GM20000 (cell line): ENCODE data around the gene ZCCHC7.

ENCODE experiments used
- DNase-seq: peaks from one replicate; pipeline ENCODE4 v3.0.0; 2012; ENCODE audit warnings: low spot score
- TF ChIP-seq, protein P1 (sequence below): IDR thresholded peaks from 2 replicates; pipeline ENCODE4 v1.5.1; 2012; ENCODE audit warnings: mild to moderate bottlenecking, control low read depth; ENCODE audit errors: extremely low read depth, missing control alignments

Gene ZCCHC7

DNA sequence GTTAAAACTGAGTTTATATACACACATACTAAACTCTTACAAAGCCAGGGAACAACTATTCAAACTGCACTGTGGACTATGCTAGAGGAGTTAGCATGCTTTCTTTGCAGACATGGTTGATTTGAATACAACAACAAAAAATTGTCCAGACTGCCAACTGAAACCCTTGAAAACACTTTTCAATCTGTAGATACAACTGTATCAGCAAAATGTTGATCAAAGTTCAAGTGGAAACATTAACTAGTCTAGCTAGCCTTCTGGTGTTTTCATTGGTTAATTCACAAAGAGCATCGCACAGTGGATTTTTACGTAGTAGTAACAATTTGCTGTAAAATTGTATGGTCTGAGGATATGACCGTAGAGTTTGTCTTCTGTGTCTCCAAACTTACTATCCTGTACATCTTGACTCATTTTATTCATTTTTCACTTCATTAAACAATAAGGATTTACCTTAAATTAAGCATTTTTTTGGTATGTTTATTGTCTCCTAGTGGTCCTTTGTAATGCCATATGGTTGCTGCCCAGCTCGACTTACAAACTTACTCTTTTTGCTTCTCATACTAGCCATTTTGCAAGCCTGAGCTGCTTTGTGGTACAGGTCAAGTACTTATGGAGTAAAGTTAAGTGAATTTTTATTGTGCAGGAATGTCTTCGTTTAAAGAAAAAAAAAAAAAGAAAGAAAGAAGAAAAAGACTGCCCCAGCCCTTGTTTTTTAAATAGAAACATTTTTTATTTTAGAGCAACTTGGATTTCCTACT is 123.4 kb downstream of the ZCCHC7 start:
- TF ChIP-seq, protein P1, sequence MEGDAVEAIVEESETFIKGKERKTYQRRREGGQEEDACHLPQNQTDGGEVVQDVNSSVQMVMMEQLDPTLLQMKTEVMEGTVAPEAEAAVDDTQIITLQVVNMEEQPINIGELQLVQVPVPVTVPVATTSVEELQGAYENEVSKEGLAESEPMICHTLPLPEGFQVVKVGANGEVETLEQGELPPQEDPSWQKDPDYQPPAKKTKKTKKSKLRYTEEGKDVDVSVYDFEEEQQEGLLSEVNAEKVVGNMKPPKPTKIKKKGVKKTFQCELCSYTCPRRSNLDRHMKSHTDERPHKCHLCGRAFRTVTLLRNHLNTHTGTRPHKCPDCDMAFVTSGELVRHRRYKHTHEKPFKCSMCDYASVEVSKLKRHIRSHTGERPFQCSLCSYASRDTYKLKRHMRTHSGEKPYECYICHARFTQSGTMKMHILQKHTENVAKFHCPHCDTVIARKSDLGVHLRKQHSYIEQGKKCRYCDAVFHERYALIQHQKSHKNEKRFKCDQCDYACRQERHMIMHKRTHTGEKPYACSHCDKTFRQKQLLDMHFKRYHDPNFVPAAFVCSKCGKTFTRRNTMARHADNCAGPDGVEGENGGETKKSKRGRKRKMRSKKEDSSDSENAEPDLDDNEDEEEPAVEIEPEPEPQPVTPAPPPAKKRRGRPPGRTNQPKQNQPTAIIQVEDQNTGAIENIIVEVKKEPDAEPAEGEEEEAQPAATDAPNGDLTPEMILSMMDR = no peak
- no peak for DNase-seq

DNA sequence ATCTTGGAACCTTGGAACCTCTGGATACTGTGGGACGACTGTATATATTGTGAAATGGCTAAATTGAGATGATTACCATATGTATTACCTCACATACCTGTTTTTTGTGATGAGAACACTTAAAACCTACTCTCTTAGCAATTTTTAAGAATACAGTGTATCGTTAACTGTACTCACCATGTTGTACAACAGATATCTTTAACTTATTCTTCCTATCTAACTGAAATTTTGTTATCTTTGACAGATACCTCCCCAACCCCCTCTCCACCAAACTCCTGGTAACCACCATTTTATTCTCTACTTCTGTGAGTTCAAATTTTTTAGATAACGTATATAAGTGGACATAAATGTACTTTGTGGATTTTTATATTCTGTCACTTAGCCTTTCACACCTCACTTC is 126.5 kb downstream of the ZCCHC7 start:
- TF ChIP-seq, protein P1 = no peak
- DNase-seq = no peak

DNA sequence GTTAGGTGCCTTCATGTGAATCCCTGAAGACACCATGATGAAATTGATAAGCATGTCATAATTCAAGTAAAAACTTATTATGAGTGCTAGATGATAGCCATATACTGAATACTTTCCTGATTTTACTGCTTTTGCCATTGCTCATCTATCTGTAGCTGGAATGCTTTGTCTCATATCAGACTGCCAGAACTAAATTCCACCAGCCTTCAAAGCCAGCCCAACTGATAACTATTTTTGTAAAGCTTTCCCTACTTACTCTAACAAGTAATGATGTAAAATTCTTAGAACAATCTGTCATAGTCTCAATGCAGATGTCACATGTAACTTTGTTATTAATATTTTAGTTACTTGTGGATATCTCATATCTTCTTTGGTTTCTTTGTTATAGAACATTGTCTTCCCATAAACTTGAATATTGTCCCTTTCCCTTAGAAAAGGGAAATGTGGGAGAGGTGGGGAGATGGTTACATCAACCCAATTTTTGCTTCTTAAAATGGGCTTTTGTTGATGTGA is 128.3 kb downstream of the ZCCHC7 start:
- no peak for DNase-seq
- TF ChIP-seq, protein P1 = no peak

DNA sequence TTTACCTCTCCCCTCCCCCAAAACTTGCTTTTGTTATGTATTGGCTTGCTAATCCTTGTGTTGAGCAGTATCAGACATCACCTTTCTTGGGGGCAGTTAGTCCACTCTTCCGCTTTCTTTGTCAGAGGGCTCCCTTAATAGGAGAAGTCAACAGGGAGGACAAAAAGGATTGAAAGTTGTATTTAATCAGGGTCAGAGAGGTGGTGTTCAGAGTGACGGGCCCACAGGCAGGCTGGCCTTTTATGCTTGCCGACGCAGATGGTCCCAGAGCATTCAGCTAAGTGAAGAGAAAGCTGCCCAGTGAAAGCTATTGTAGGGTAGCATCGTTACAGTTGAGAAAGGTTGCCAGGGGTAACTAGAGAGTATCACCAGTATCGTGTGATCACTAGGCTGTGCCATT is 131.1 kb downstream of the ZCCHC7 start:
- peak; percentile 4 for DNase-seq
- TF ChIP-seq, protein P1 = no peak

DNA sequence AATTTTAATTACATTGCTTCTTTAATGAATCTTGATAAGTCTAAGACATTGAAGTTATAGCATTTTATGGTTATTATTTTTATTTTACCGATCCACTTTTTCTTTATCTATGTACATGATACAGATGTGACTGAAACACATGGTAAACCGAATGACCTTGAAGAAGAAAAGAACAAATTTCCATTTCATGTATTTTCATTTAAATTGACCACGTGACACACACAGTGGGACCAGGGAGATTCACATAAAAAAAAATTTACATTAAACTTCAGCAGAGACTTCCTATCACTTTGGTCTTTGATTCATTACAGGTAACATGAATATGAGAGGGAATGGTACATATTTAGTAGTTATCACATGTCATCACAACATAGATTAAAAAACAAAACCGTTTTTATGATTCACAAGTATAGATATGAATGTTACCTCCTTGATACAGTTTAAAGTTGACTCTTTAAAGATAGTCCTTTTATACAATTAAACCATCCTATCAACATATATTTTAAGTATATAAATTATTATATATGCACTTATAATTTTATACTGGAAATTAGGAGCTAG is 133.1 kb downstream of the ZCCHC7 start:
- DNase-seq = no peak
- TF ChIP-seq, protein P1 = no peak

DNA sequence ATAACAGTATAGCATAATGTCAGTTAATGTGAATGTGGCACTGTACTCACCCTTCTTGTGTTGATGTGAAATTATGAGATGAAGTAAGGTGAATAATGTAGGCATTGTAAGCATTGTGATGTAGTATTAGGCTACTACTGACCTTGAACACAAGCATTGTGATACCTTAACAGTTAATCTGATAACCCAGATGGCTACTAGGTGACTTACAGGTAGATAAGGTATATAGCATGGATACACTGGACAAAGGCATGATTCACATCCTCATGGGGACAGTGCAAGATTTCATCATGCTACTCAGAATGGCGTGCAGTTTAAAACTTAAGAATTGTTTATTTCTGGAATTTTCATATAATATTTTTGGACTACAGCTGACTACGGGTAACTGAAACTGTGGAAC is 134.8 kb downstream of the ZCCHC7 start:
- TF ChIP-seq, protein P1 = no peak

DNA sequence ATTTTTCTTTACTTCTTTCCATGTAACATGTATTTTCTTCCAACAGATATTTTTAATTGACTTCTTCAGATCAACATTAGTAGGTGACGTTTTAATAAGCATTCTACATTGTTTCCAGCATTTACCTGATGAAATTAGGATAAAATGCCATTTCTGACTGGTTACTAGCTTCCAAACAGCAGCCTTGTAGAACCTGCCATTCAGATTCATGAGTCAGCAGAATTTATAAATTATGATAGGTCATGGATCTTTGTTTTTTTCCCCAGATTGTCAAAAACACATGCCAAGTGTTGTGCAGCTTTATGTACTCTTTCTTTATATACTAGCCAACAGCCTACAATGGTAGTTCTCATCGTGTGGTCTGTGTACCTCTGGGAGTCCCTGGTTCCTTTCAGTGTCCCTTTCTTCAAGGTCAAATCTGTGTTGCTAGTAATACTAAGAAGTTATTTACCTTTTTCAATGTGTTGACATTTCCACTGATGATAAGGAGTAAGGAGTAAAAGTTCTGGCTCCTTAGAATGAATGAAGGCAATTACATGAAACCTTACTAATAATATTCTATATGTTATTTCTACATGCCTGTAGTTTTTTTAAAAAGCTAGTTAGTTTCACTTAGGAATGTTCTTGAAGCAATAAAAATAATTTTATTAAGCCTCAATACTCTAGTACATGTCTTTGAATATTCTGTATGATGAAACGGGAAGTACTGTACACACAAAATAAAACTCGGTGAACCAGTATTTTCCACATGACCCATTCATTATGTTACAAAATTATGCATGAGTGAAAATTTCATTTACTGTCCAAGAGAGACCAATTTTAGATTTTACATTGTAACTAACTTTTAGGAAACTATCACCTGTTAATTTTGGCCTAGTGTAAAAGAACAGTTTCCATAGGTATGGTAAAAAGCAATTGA is 135.8 kb downstream of the ZCCHC7 start:
- TF ChIP-seq, protein P1 = no peak
- DNase-seq = no peak

More for the DNA sequence above, 134.8 kb downstream of the ZCCHC7 start:
- DNase-seq = no peak
